ENCODE measurements around the gene VWA2.

The VWA2 gene

DNA sequence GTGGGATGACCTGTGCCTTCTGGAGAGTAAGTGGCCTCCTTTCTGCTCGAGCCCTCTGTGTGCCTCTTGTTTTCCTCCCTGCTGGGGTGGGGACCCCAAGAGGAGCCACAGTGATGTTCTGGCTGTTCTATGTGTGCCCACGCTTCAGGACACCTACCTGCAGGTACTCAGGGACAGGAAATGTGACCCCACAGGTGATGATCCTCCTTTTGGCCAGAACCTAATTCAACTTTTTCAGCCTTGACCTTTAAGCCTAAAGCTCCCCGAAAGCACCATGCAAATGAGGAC is 70.3 kb downstream of the VWA2 start:
- Histone ChIP-seq H3K9me3 (ENCODE audit: control insufficient read depth, low read length) (no peaks in the 10 kb centered on the region), H3K4me1 (peaks cover 28% of the 10 kb centered on the region), H3K36me3 (ENCODE audit: control insufficient read depth, insufficient read depth, low read length) (no peaks in the 10 kb centered on the region), H3K9ac (no peak overlapping the region), H3K4me2 (ENCODE audit: low read length) (no peak overlapping the region), H3K27me3 (ENCODE audit: control insufficient read depth, insufficient read depth, low read length) (no peaks in the 10 kb centered on the region), H3K79me2 (peaks cover 15% of the 10 kb centered on the region), H3K4me3 (ENCODE audit: low read depth, low read length) (no peak overlapping the region), H2AFZ (no peak overlapping the region), H3K27ac (no peak overlapping the region)
- TF ChIP-seq, protein P1, sequence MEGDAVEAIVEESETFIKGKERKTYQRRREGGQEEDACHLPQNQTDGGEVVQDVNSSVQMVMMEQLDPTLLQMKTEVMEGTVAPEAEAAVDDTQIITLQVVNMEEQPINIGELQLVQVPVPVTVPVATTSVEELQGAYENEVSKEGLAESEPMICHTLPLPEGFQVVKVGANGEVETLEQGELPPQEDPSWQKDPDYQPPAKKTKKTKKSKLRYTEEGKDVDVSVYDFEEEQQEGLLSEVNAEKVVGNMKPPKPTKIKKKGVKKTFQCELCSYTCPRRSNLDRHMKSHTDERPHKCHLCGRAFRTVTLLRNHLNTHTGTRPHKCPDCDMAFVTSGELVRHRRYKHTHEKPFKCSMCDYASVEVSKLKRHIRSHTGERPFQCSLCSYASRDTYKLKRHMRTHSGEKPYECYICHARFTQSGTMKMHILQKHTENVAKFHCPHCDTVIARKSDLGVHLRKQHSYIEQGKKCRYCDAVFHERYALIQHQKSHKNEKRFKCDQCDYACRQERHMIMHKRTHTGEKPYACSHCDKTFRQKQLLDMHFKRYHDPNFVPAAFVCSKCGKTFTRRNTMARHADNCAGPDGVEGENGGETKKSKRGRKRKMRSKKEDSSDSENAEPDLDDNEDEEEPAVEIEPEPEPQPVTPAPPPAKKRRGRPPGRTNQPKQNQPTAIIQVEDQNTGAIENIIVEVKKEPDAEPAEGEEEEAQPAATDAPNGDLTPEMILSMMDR (IDR thresholded peaks at IDR 0.05): no peak

DNA sequence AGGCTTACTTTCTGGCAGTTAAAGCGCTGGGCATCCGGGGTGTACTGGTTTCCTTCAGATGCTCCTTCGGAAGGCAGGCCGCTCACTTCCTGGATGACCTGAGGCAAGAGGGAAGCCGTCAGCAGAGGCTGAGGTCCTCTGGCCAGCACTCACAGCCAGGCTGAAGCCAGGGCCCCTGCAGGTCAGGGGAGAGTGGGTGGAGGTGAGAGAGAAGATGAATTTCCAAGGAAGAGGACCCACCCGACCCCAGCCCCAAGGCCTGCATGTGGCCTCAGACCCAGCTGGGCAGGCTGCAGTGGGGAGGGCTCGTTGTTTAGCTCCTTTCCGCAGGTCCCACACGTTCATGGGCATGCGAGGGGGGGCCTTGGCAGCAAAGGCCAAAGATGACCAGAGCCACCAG is 71.3 kb downstream of the VWA2 start:
- Histone ChIP-seq H3K4me1 (peaks cover 24% of the 10 kb centered on the region), H3K9ac (no peak overlapping the region), H2AFZ (no peak overlapping the region), H3K27me3 (ENCODE audit: control insufficient read depth, insufficient read depth, low read length) (no peaks in the 10 kb centered on the region), H3K4me2 (ENCODE audit: low read length) (no peak overlapping the region), H3K79me2 (peaks cover 16% of the 10 kb centered on the region), H3K27ac (no peak overlapping the region), H3K9me3 (ENCODE audit: control insufficient read depth, low read length) (no peaks in the 10 kb centered on the region), H3K4me3 (ENCODE audit: low read depth, low read length) (no peak overlapping the region), H3K36me3 (ENCODE audit: control insufficient read depth, insufficient read depth, low read length) (no peaks in the 10 kb centered on the region)
- TF ChIP-seq, protein P1 (IDR thresholded peaks at IDR 0.05): no peak

DNA sequence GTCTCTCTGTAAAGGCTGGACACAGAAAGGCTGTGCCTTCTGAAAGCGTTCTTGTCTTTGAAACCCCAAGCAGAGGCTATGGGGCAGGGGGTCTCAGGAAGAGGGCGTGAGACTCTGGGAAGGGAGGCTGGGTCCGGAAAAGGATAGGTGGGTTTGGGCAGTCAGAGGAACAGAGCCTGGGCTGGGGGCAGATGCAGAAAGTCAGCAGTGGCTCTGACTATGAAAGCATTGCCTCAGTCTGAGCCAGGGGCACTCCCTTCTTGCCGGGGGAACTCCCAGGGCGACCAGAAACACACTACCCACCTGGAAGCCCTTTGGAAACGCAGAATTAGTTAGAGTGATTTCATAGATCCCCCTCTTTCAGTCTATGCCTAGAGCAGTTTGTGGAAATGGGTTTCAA is 72.0 kb downstream of the VWA2 start:
- Histone ChIP-seq H3K9me3 (ENCODE audit: control insufficient read depth, low read length) (no peaks in the 10 kb centered on the region), H3K27ac (no peak overlapping the region), H3K36me3 (ENCODE audit: control insufficient read depth, insufficient read depth, low read length) (no peaks in the 10 kb centered on the region)

DNA sequence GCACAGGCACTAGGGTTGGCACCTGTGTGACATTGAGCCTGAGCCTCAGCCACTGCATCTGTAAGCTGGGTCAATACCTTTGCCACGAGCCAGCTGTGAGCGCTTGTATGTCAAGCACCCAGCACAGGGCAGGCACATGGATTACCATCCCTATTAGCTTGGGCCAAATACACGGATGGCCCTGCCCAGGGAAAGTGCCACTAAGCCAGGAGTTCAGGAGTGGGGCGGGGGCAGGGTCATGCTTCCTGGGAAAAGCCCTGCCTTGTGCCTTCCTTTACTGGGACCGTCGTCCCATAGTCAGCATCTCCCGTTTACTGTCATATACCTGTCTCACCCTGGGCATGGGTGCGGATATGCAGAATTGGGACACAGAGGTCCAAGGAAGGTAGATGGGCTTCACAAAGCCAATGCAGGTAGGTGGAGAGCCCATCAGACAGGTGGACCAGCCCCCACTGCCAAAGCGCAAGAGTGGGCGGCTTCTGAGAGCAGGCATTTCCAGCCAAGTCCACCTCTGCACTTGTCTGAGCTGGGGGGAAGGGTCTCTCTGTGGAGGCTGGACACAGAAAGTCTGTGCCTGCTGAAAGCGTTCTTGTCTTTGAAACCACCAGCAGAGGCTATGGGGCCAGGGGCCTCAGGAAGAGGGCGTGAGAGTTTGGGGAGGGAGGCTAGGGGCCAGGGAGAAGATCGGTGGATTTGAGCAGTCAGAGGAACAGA is 72.6 kb downstream of the VWA2 start:
- TF ChIP-seq, protein P1 (IDR thresholded peaks at IDR 0.05): no peak
- no peaks in the 10 kb centered on the region for H3K9me3 ChIP-seq (ENCODE audit: control insufficient read depth, low read length)
- peaks cover 21% of the 10 kb centered on the region for H3K4me1 ChIP-seq
- H3K4me3 ChIP-seq (ENCODE audit: low read depth, low read length): no peak overlapping the region
- H3K27ac ChIP-seq: no peak overlapping the region
- no peaks in the 10 kb centered on the region for H3K36me3 ChIP-seq (ENCODE audit: control insufficient read depth, insufficient read depth, low read length)
- H2AFZ ChIP-seq: no peak overlapping the region
- no peaks in the 10 kb centered on the region for H3K27me3 ChIP-seq (ENCODE audit: control insufficient read depth, insufficient read depth, low read length)
- no peak overlapping the region for H3K4me2 ChIP-seq (ENCODE audit: low read length)
- H3K9ac ChIP-seq: no peak overlapping the region
- H3K79me2 ChIP-seq: peaks cover 18% of the 10 kb centered on the region

More for the DNA sequence above, 72.0 kb downstream of the VWA2 start:
- Histone ChIP-seq H3K9ac (no peak overlapping the region), H2AFZ (no peak overlapping the region), H3K4me3 (ENCODE audit: low read depth, low read length) (no peak overlapping the region), H3K4me2 (ENCODE audit: low read length) (no peak overlapping the region), H3K4me1 (peaks cover 24% of the 10 kb centered on the region), H3K27me3 (ENCODE audit: control insufficient read depth, insufficient read depth, low read length) (no peaks in the 10 kb centered on the region), H3K79me2 (peaks cover 18% of the 10 kb centered on the region)
- TF ChIP-seq, protein P1 (IDR thresholded peaks at IDR 0.05): no peak

DNA sequence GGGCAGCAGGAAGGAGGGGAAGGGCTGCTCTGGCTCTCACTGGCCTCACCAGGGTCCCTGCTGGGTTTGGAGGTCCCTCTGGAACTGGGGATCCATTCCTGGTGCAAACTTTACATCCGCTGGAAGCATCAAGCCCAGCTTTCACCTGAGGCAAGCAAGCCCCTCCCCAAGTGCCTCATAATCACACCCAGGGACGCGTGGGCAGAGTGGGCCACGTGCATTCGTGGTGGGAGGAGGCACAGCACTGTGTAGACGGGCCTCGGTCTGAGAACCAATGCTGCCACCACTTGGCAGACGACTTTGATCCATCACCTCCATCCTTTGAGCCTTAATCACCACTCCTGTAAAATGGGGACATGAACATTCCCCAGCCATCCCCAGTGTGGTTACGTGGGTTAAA is 74.1 kb downstream of the VWA2 start:
- Histone ChIP-seq H2AFZ (no peak overlapping the region), H3K27ac (no peak overlapping the region), H3K9ac (no peak overlapping the region), H3K9me3 (ENCODE audit: control insufficient read depth, low read length) (no peaks in the 10 kb centered on the region), H3K4me2 (ENCODE audit: low read length) (no peak overlapping the region), H3K36me3 (ENCODE audit: control insufficient read depth, insufficient read depth, low read length) (no peaks in the 10 kb centered on the region), H3K27me3 (ENCODE audit: control insufficient read depth, insufficient read depth, low read length) (no peaks in the 10 kb centered on the region), H3K79me2 (peaks cover 18% of the 10 kb centered on the region), H3K4me3 (ENCODE audit: low read depth, low read length) (no peak overlapping the region), H3K4me1 (peaks cover 8% of the 10 kb centered on the region)
- TF ChIP-seq, protein P1 (IDR thresholded peaks at IDR 0.05): no peak
